Measurements from ENCODE around the gene IRF8.

DNA sequence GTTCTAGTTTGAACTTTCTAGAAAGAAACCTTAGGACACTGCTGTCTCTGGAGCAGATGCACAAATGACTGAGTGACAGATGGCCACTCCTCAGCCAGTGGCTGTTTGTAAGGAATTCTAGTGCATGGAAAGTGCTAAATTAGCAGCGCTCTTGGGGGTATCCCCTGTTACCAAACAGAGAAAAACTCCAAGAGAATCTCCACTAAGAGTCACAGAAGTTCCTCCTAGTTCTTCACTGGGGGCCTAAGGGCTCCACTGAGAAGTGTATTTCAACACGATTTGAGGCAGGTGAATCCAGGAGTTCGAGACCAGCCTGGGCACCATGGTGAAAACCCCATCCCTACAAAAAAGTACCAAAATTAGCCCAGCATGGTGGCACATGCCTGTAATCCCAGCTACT lies 18.1 kb upstream of the IRF8 start:
- TF ChIP-seq, protein P1, sequence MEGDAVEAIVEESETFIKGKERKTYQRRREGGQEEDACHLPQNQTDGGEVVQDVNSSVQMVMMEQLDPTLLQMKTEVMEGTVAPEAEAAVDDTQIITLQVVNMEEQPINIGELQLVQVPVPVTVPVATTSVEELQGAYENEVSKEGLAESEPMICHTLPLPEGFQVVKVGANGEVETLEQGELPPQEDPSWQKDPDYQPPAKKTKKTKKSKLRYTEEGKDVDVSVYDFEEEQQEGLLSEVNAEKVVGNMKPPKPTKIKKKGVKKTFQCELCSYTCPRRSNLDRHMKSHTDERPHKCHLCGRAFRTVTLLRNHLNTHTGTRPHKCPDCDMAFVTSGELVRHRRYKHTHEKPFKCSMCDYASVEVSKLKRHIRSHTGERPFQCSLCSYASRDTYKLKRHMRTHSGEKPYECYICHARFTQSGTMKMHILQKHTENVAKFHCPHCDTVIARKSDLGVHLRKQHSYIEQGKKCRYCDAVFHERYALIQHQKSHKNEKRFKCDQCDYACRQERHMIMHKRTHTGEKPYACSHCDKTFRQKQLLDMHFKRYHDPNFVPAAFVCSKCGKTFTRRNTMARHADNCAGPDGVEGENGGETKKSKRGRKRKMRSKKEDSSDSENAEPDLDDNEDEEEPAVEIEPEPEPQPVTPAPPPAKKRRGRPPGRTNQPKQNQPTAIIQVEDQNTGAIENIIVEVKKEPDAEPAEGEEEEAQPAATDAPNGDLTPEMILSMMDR (IDR thresholded peaks at IDR 0.05; ENCODE audit: low read depth, low read length), result no peak
- TF ChIP-seq POLR2A (IDR thresholded peaks at IDR 0.05; ENCODE audit: extremely low read depth, insufficient read length) (no peak), MYC (IDR thresholded peaks at IDR 0.05; ENCODE audit: low read depth, low read length) (no peak)
